T-helper 17 cell (primary cell): Measurements from ENCODE around the gene ALDOB. TPM values are rescaled to one million over a fixed set of nuclear protein-coding genes. Genes with fewer than 3 reads are reported as not detected.

ENCODE experiments used
- ATAC-seq: fragments of 150-1000 bp; cut with Tn5 transposase; 2 replicates; pipeline ENCODE4 v1.10.0; 2021; ENCODE audit warnings: mild to moderate bottlenecking, moderate library complexity
- DNase-seq, 3 donors: peaks; one replicate each; pipeline versions ENCODE4 v3.0.0 to v3.0.0-alpha.2; 2020 to 2021
- H3K9me3 ChIP-seq: one replicate; pipeline ENCODE4 v1.7.0; 2013; ENCODE audit warnings: low read length, mild to moderate bottlenecking; ENCODE audit not compliant: control insufficient read depth, poor library complexity, severe bottlenecking
- H3K27ac Mint-ChIP-seq: one replicate; pipeline ENCODE4 v1.8.0; 2022; ENCODE audit warnings: mild to moderate bottlenecking, moderate library complexity, mixed read lengths
- H3K27me3 Mint-ChIP-seq: one replicate; pipeline ENCODE4 v1.8.0; 2022; ENCODE audit warnings: mixed read lengths
- H3K36me3 Mint-ChIP-seq: one replicate; pipeline ENCODE4 v1.8.0; 2022; ENCODE audit warnings: low read depth, mixed read lengths
- H3K4me1 Mint-ChIP-seq: one replicate; pipeline ENCODE4 v1.8.0; 2022; ENCODE audit warnings: mild to moderate bottlenecking, mixed read lengths
- H3K4me3 Mint-ChIP-seq: one replicate; pipeline ENCODE4 v1.8.0; 2022; ENCODE audit warnings: mild to moderate bottlenecking, moderate library complexity, mixed read lengths
- total RNA-seq, 4 donors: library from RNA in 2 of 4; stranded (reverse) in 2 of 4; gene quantifications; one replicate each; pipeline ENCODE4 v1.2.3 and lab custom pipeline; 2022 to 2026

ALDOB gene
- total RNA-seq (not detected), total RNA-seq (lab: John Stamatoyannopoulos, UW) (0 reads per million in 2 donors)

- no peak within 1 kb of the TSS for H3K4me3 Mint-ChIP-seq
- no peak within 1 kb of the TSS for H3K27ac Mint-ChIP-seq
- ATAC-seq (no peak), DNase-seq (no peak)
- H3K9me3 ChIP-seq = peaks cover 2% of the 10 kb centered on the region
- no peaks in the 10 kb centered on the region for H3K36me3 Mint-ChIP-seq
- peaks cover 51% of the 10 kb centered on the region for H3K27me3 Mint-ChIP-seq
- no peaks in the 10 kb centered on the region for H3K4me1 Mint-ChIP-seq
These were observed at the start of gene ALDOB for GRCh38 chr9:101435601-101436079. TSS of gene ALDOB (minus strand) at chr9:101435774. CDS start at chr9:101430887, 4,887 bp downstream.

GRCh38 chr9:101484046-101484445, 48.5 kb upstream of the ALDOB start:
- no peak for ATAC-seq
- peaks cover 4% of the 10 kb centered on the region for H3K4me1 Mint-ChIP-seq

DNA sequence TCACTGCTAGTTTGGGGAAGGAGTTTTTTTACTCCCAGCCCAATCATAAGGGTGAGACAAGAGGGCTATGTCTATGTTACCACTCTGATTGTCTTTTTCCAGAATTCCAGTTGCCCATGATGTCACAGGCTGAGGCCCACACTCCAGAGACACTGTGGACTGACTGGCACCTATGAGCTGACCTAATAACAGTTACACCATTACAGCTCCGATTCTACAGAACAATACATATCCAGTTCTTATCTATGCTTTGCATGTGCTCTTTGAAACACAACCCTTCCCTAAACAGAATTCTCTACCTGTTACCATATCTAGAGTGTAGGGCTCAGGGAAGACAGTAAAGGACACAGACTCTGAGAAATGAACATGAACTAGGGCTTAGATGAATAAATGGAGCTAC, 45.7 kb upstream of the ALDOB start:
- Mint-ChIP-seq H3K4me3 (no peak overlapping the region), H3K27me3 (peaks cover 78% of the 10 kb centered on the region), H3K36me3 (peaks cover 2% of the 10 kb centered on the region), H3K4me1 (peaks cover 2% of the 10 kb centered on the region), H3K27ac (no peak overlapping the region)
- ATAC-seq = no peak
- no peaks in the 10 kb centered on the region for H3K9me3 ChIP-seq
- DNase-seq = no peak

More at GRCh38 chr9:101484046-101484445, 48.5 kb upstream of the ALDOB start:
- Mint-ChIP-seq H3K36me3 (peaks cover 2% of the 10 kb centered on the region), H3K27ac (no peak overlapping the region), H3K27me3 (peaks cover 78% of the 10 kb centered on the region), H3K4me3 (no peak overlapping the region)
- no peaks in the 10 kb centered on the region for H3K9me3 ChIP-seq
- DNase-seq = no peak

DNA sequence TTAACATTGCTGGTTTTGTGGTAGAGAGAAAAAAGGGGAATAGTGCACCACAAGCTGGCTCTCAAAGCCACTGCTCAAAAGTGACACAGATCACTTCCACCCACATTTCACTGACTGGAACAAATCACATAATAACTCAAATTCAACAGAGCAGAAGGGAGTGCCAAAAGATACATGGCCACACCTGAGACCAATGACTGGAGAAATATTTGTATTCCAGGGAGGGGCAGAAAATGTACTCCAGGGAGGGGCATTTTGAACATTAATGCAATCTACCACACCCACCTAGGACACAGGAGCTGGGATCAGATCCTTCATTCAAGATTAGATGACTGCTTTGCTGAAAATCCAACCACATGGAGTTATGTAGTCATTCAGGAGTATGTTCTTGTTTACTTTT, 44.8 kb upstream of the ALDOB start:
- DNase-seq (no peak), ATAC-seq (no peak)
- no peaks in the 10 kb centered on the region for H3K9me3 ChIP-seq
- Mint-ChIP-seq H3K36me3 (peaks cover 2% of the 10 kb centered on the region), H3K27ac (no peak overlapping the region), H3K27me3 (peaks cover 78% of the 10 kb centered on the region), H3K4me3 (no peak overlapping the region), H3K4me1 (peaks cover 2% of the 10 kb centered on the region)

GRCh38 chr9:101479338-101480030, 43.9 kb upstream of the ALDOB start:
- peaks cover 2% of the 10 kb centered on the region for H3K36me3 Mint-ChIP-seq
- no peak overlapping the region for H3K27ac Mint-ChIP-seq
- ATAC-seq (no peak), DNase-seq (no peak)
- H3K4me3 Mint-ChIP-seq = no peak overlapping the region
- H3K27me3 Mint-ChIP-seq = peaks cover 80% of the 10 kb centered on the region
- peaks cover 2% of the 10 kb centered on the region for H3K4me1 Mint-ChIP-seq
- H3K9me3 ChIP-seq = no peaks in the 10 kb centered on the region

DNA sequence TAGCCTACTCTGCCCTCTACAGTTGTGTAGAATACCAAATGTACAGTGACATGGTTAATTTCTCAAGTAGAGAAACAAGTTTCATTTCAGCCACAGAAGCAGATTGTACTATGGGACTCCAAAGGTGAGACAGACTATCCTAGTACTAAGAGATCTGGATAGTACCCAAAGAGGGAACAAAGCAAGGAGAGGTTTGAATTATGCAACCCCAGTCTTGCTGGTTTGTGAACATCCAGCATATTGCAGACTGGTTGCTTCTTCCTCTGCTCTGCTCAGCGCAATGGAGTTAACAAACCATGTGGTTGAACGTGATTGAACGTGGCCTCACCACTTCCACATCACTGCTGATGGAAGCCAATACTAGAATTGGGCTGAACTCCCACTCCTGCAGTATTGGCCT, 43.3 kb upstream of the ALDOB start:
- no peak overlapping the region for H3K4me3 Mint-ChIP-seq
- H3K4me1 Mint-ChIP-seq = peaks cover 2% of the 10 kb centered on the region
- peaks cover under 1% of the 10 kb centered on the region for H3K36me3 Mint-ChIP-seq
- peaks cover 74% of the 10 kb centered on the region for H3K27me3 Mint-ChIP-seq
- no peak for ATAC-seq
- H3K27ac Mint-ChIP-seq = no peak overlapping the region
- H3K9me3 ChIP-seq = no peaks in the 10 kb centered on the region
- DNase-seq = no peak

DNA sequence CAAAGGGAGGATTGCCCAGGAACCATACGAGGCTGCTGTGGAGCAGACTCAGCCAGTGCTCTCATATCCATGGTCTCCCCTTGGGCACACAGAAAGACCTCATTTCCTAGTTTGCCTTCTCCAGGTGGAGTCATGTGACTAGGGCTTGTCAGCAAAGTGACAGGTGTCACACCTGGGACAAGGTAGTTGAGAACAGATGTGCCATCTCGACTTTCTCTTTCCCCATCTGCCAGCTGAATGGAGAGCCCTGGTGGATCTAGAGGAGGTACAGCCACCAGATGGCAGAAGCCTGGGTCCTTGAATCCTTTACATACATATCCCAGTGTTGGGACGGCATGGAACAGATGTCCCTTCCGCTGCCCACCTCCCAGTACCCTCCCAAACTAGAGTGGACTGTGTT, 42.9 kb upstream of the ALDOB start:
- Mint-ChIP-seq H3K36me3 (no peaks in the 10 kb centered on the region), H3K27me3 (peaks cover 74% of the 10 kb centered on the region)

GRCh38 chr9:101477736-101478135, 42.2 kb upstream of the ALDOB start:
- no peak for ATAC-seq
- no peak overlapping the region for H3K27ac Mint-ChIP-seq
- peaks cover 75% of the 10 kb centered on the region for H3K27me3 Mint-ChIP-seq
- no peaks in the 10 kb centered on the region for H3K9me3 ChIP-seq
- no peak overlapping the region for H3K4me3 Mint-ChIP-seq
- H3K4me1 Mint-ChIP-seq = peaks cover 2% of the 10 kb centered on the region
- no peak for DNase-seq
- H3K36me3 Mint-ChIP-seq = no peaks in the 10 kb centered on the region

More for the DNA sequence above, 42.9 kb upstream of the ALDOB start:
- Mint-ChIP-seq H3K4me1 (peaks cover 2% of the 10 kb centered on the region), H3K4me3 (no peak overlapping the region), H3K27ac (no peak overlapping the region)
- DNase-seq (no peak), ATAC-seq (no peak)
- H3K9me3 ChIP-seq = no peaks in the 10 kb centered on the region

GRCh38 chr9:101477214-101477613, 41.6 kb upstream of the ALDOB start:
- no peaks in the 10 kb centered on the region for H3K4me1 Mint-ChIP-seq
- no peaks in the 10 kb centered on the region for H3K9me3 ChIP-seq
- no peak overlapping the region for H3K27ac Mint-ChIP-seq
- no peaks in the 10 kb centered on the region for H3K36me3 Mint-ChIP-seq
- H3K27me3 Mint-ChIP-seq = peaks cover 74% of the 10 kb centered on the region
- ATAC-seq = no peak
- no peak overlapping the region for H3K4me3 Mint-ChIP-seq
- no peak for DNase-seq

DNA sequence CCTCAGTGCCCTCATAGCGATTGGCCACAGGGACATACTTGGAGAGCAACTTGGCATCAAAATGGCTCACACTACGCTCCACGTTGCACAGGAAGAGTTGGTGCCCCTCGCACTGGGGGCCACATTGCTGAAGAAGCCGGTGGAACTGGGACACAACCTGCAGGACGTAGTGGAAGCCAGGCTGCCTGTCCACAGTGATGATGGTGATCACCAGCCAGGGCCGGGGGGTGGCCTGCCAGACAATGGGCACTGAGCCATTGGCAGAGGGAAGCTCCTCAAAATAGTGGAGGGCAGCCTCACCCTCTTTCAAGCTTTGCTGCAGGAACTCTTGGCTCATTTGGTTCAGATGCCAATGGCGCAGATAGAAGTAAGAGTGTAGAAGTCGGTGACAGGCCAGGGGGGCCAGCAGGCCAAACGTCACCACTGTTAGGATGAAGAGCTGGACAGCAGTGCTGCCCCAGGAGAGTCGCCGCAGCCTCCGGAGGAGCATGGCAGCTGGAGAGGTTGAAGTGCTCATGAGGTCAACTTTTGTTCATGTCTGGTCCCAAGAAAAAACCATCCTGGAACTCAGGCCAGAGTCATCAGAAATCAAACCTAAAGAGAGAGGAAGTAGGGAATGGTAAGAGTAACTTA, 41.1 kb upstream of the ALDOB start:
- ATAC-seq = no peak
- Mint-ChIP-seq H3K36me3 (no peaks in the 10 kb centered on the region), H3K27ac (peak overlapping the region; percentile 56), H3K4me1 (no peaks in the 10 kb centered on the region), H3K27me3 (peaks cover 72% of the 10 kb centered on the region), H3K4me3 (no peak overlapping the region)
- no peak for DNase-seq
- no peaks in the 10 kb centered on the region for H3K9me3 ChIP-seq

GRCh38 chr9:101472891-101473290, 37.3 kb upstream of the ALDOB start:
- no peak for ATAC-seq
- H3K4me1 Mint-ChIP-seq = no peaks in the 10 kb centered on the region

DNA sequence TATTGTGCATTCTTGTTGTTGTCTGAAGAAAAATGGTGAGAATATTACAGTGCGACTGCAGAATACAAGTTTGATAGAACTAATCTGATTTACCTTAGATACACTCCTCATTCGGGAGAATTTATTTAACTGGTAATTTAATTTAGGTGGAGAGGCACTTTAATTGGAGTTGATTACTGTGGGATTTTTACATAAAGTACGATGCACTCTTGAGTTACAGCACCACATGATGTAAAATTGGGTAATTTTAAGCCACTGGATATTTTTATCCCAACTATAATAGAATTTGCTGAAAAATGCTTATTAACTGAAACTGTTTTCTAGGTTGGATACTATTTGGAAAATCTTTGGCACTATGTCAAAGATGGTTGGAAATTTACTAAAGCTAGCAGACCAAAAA, 35.4 kb upstream of the ALDOB start:
- H3K9me3 ChIP-seq = no peaks in the 10 kb centered on the region
- Mint-ChIP-seq H3K36me3 (no peaks in the 10 kb centered on the region), H3K27me3 (peaks cover 68% of the 10 kb centered on the region), H3K4me3 (no peak overlapping the region), H3K27ac (no peak overlapping the region), H3K4me1 (no peaks in the 10 kb centered on the region)
- DNase-seq (no peak), ATAC-seq (no peak)

More at GRCh38 chr9:101472891-101473290, 37.3 kb upstream of the ALDOB start:
- H3K9me3 ChIP-seq = no peaks in the 10 kb centered on the region
- Mint-ChIP-seq H3K27me3 (peaks cover 78% of the 10 kb centered on the region), H3K36me3 (no peaks in the 10 kb centered on the region), H3K4me3 (no peak overlapping the region), H3K27ac (no peak overlapping the region)
- DNase-seq = no peak

DNA sequence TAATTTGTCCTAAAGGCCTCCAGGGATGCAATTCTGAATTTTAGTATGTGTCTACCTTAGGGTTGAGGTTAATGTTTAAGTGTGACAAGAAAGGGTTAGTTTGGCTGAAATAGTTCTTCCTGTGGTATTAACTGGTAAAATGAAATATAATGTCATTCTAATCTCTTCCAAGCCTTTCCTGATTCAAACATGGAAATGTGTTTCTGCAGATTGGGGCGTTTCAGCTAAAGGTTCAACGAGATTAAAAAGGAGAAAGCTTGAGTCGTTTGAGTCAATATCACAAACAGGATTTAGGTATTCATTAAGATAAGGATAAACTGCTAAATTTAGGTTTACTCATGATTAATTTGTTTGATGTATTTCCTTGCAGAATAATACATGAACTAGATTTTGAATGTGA, 34.4 kb upstream of the ALDOB start:
- no peak for ATAC-seq
- H3K36me3 Mint-ChIP-seq = no peaks in the 10 kb centered on the region
- H3K27me3 Mint-ChIP-seq = peaks cover 67% of the 10 kb centered on the region
- no peak overlapping the region for H3K27ac Mint-ChIP-seq
- no peak for DNase-seq
- H3K4me1 Mint-ChIP-seq = no peaks in the 10 kb centered on the region
- H3K4me3 Mint-ChIP-seq = no peak overlapping the region
- no peaks in the 10 kb centered on the region for H3K9me3 ChIP-seq

GRCh38 chr9:101469026-101469425, 33.5 kb upstream of the ALDOB start:
- no peaks in the 10 kb centered on the region for H3K36me3 Mint-ChIP-seq
- H3K27me3 Mint-ChIP-seq = peaks cover 71% of the 10 kb centered on the region
- H3K4me1 Mint-ChIP-seq = no peaks in the 10 kb centered on the region
- no peaks in the 10 kb centered on the region for H3K9me3 ChIP-seq
- H3K4me3 Mint-ChIP-seq = no peak overlapping the region
- ATAC-seq (no peak), DNase-seq (no peak)
- no peak overlapping the region for H3K27ac Mint-ChIP-seq
